ENCODE results near the gene KCNA10.

KCNA10 gene

DNA sequence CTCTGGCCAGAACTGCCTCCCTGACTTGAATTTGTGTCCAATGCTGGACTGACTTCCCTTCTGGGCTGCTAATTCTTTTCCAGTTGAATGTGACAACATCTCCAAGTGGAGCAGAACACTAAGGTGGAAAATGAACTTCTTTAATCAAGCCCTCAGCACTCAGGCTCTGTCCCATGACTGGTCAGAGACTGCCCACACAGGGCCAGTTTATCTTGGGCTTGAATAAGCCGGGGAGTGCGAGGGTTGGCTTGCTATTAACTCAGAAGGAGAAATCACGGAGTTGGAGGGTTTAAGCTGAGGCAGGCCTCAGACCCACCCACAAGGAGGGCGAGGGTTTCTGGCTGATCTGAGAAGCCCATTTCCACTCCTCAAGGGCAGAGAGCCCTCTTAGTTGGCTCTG is 12.4 kb downstream of the KCNA10 start:
- TF ChIP-seq EZH2phosphoT487 (IDR thresholded peaks at IDR 0.05; ENCODE audit: borderline replicate concordance, low read length) = no peak
- TF ChIP-seq, protein P1, sequence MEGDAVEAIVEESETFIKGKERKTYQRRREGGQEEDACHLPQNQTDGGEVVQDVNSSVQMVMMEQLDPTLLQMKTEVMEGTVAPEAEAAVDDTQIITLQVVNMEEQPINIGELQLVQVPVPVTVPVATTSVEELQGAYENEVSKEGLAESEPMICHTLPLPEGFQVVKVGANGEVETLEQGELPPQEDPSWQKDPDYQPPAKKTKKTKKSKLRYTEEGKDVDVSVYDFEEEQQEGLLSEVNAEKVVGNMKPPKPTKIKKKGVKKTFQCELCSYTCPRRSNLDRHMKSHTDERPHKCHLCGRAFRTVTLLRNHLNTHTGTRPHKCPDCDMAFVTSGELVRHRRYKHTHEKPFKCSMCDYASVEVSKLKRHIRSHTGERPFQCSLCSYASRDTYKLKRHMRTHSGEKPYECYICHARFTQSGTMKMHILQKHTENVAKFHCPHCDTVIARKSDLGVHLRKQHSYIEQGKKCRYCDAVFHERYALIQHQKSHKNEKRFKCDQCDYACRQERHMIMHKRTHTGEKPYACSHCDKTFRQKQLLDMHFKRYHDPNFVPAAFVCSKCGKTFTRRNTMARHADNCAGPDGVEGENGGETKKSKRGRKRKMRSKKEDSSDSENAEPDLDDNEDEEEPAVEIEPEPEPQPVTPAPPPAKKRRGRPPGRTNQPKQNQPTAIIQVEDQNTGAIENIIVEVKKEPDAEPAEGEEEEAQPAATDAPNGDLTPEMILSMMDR (IDR thresholded peaks at IDR 0.05; ENCODE audit: low read depth, low read length, poor library complexity, severe bottlenecking) = no peak
- H3K27ac ChIP-seq (ENCODE audit: low read depth, low read length) = no peak overlapping the region
- peaks cover 8% of the 10 kb centered on the region for H3K4me1 ChIP-seq (ENCODE audit: control insufficient read depth, low read length)
- H3K9me2 ChIP-seq (replicated peaks; ENCODE audit: control insufficient read depth, low read length) = no peaks in the 10 kb centered on the region
- peaks cover 10% of the 10 kb centered on the region for H3K27me3 ChIP-seq (ENCODE audit: control insufficient read depth, low read length)
- H3F3A ChIP-seq (ENCODE audit: control insufficient read depth, insufficient read depth) = no peaks in the 10 kb centered on the region
- H4K20me1 ChIP-seq (ENCODE audit: control insufficient read depth, insufficient read depth, low read depth, low read length) = no peaks in the 10 kb centered on the region
- no peak overlapping the region for H3K4me3 ChIP-seq (ENCODE audit: low read length)
- no peaks in the 10 kb centered on the region for H3K9me3 ChIP-seq (ENCODE audit: control insufficient read depth, insufficient read depth, low read length)
- no peak overlapping the region for H3K4me2 ChIP-seq (ENCODE audit: low read length)
- H3K36me3 ChIP-seq (ENCODE audit: control insufficient read depth, low read length) = no peaks in the 10 kb centered on the region
- no peaks in the 10 kb centered on the region for H3K79me2 ChIP-seq (ENCODE audit: control insufficient read depth, low read length)

DNA sequence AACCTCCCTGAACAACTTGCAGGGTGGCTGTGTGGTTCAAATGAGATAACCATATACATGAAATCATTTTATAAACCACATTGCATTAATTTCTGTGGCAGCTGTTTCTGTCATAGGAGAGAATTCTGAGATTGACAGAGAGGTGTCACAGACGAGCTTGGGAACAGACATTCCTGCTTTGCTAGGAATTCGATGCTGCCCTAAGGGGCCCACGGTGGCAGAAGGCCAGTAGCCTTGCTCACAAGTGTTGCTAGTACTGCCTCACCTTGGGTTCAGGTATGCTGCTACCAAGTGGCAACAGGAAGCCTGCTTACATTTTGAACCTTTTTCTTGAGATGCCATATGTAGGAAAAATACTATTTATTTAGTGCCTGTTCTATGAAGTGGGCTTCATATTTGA is 13.4 kb downstream of the KCNA10 start:
- no peaks in the 10 kb centered on the region for H3K9me3 ChIP-seq (ENCODE audit: control insufficient read depth, insufficient read depth, low read length)
- H4K20me1 ChIP-seq (ENCODE audit: control insufficient read depth, insufficient read depth, low read depth, low read length) = no peaks in the 10 kb centered on the region
- TF ChIP-seq, protein P1 (IDR thresholded peaks at IDR 0.05; ENCODE audit: low read depth, low read length, poor library complexity, severe bottlenecking) = no peak
- TF ChIP-seq EZH2phosphoT487 (IDR thresholded peaks at IDR 0.05; ENCODE audit: borderline replicate concordance, low read length) = no peak

DNA sequence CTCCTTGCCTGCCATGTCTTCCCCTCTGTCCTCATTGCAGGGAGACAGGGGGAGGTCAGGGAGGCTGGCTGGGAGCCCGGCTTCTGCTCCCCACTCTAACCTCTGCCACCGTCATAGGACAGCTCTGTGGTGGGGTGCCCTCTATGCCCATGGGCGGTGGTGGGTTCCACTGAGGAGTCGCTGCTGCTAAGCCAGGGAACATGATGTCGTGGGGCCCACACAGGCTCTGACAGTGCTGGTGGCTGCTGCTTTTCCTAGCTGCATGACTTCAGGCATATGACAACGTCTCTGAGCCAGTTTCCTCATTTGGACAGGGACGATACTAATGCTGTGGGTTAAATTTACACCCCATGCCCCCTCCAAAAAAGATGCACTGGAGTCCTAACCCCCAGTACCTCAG is 14.7 kb downstream of the KCNA10 start:
- no peaks in the 10 kb centered on the region for H3K9me3 ChIP-seq (ENCODE audit: control insufficient read depth, insufficient read depth, low read length)
- no peak overlapping the region for H3K27ac ChIP-seq (ENCODE audit: low read depth, low read length)
- TF ChIP-seq EZH2phosphoT487 (IDR thresholded peaks at IDR 0.05; ENCODE audit: borderline replicate concordance, low read length) = no peak
- TF ChIP-seq, protein P1 (IDR thresholded peaks at IDR 0.05; ENCODE audit: low read depth, low read length, poor library complexity, severe bottlenecking) = no peak
- no peaks in the 10 kb centered on the region for H3K36me3 ChIP-seq (ENCODE audit: control insufficient read depth, low read length)
- H3K4me1 ChIP-seq (ENCODE audit: control insufficient read depth, low read length) = peaks cover 8% of the 10 kb centered on the region
- H3K9me2 ChIP-seq (replicated peaks; ENCODE audit: control insufficient read depth, low read length) = no peaks in the 10 kb centered on the region
- H3K4me2 ChIP-seq (ENCODE audit: low read length) = no peak overlapping the region
- H4K20me1 ChIP-seq (ENCODE audit: control insufficient read depth, insufficient read depth, low read depth, low read length) = no peaks in the 10 kb centered on the region
- H3K79me2 ChIP-seq (ENCODE audit: control insufficient read depth, low read length) = no peaks in the 10 kb centered on the region
- no peak overlapping the region for H3K4me3 ChIP-seq (ENCODE audit: low read length)
- H3F3A ChIP-seq (ENCODE audit: control insufficient read depth, insufficient read depth) = no peaks in the 10 kb centered on the region
- peaks cover 10% of the 10 kb centered on the region for H3K27me3 ChIP-seq (ENCODE audit: control insufficient read depth, low read length)

More for the DNA sequence above, 13.4 kb downstream of the KCNA10 start:
- Histone ChIP-seq H3K9me2 (replicated peaks; ENCODE audit: control insufficient read depth, low read length) (no peaks in the 10 kb centered on the region), H3K4me1 (ENCODE audit: control insufficient read depth, low read length) (peaks cover 8% of the 10 kb centered on the region), H3F3A (ENCODE audit: control insufficient read depth, insufficient read depth) (no peaks in the 10 kb centered on the region), H3K36me3 (ENCODE audit: control insufficient read depth, low read length) (no peaks in the 10 kb centered on the region), H3K79me2 (ENCODE audit: control insufficient read depth, low read length) (no peaks in the 10 kb centered on the region), H3K27ac (ENCODE audit: low read depth, low read length) (no peak overlapping the region), H3K27me3 (ENCODE audit: control insufficient read depth, low read length) (peaks cover 10% of the 10 kb centered on the region), H3K4me2 (ENCODE audit: low read length) (no peak overlapping the region), H3K4me3 (ENCODE audit: low read length) (no peak overlapping the region)

DNA sequence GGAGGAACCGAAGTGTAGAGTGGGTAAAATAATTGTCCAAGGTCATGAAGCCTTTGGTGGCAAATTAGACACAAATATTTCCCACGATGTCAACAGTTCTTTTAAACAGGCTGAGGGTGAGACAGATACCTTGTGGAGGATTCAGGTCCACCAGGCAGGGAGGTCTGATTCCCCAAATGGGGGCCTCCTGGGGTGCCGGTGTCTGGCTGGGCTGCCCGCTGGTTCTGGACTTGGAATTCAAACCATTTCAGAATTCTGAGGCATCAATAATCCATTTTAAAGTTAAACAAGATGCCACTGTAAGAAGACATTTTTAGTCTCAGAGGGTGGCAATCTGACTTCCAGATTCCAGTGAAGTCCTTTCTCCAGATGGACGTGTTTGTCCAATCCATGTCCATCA is 15.5 kb downstream of the KCNA10 start:
- H3K4me2 ChIP-seq (ENCODE audit: low read length) = no peak overlapping the region
- H3K4me1 ChIP-seq (ENCODE audit: control insufficient read depth, low read length) = peaks cover 8% of the 10 kb centered on the region
- H3K36me3 ChIP-seq (ENCODE audit: control insufficient read depth, low read length) = no peaks in the 10 kb centered on the region
- H4K20me1 ChIP-seq (ENCODE audit: control insufficient read depth, insufficient read depth, low read depth, low read length) = no peaks in the 10 kb centered on the region
- no peaks in the 10 kb centered on the region for H3K9me2 ChIP-seq (replicated peaks; ENCODE audit: control insufficient read depth, low read length)
- TF ChIP-seq, protein P1 (IDR thresholded peaks at IDR 0.05; ENCODE audit: low read depth, low read length, poor library complexity, severe bottlenecking) = no peak
- no peak for TF ChIP-seq EZH2phosphoT487 (IDR thresholded peaks at IDR 0.05; ENCODE audit: borderline replicate concordance, low read length)
- H3K9me3 ChIP-seq (ENCODE audit: control insufficient read depth, insufficient read depth, low read length) = no peaks in the 10 kb centered on the region
- H3K4me3 ChIP-seq (ENCODE audit: low read length) = no peak overlapping the region
- H3K27me3 ChIP-seq (ENCODE audit: control insufficient read depth, low read length) = peaks cover 10% of the 10 kb centered on the region
- no peak overlapping the region for H3K27ac ChIP-seq (ENCODE audit: low read depth, low read length)
- no peaks in the 10 kb centered on the region for H3K79me2 ChIP-seq (ENCODE audit: control insufficient read depth, low read length)
- no peaks in the 10 kb centered on the region for H3F3A ChIP-seq (ENCODE audit: control insufficient read depth, insufficient read depth)

All from DOHH2 (cell line).